ENCODE measurements around the gene NXPH3. TPM values are rescaled to one million over a fixed set of nuclear protein-coding genes. Genes with fewer than 3 reads are reported as not detected.
A peak's percentile ranks its signal among the peaks of the same experiment; 100 is the strongest.

Gene NXPH3
- total RNA-seq, 4 donors from 2014 or later = 0.53 to 3.8 (median 1.5) TPM

DNA sequence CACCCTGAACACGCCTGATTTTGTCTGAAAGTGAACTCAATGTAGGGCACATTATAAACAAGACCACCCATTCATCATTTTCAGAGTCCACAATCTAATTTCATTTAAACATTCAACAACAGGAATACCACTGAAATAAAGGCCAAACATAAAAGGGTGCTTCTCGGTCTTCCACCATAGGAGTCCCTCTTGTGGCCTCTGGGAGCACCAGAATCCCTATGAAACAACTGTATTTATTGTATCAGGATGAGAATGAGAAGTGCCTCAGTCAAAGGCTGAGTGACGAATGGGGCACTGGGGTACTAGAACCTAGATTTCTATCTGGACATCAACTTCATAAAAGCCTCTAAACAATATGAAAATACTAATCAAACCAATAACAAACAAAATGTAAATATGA is 40.4 kb downstream of the NXPH3 start:
- Histone ChIP-seq H3K36me3 (peaks cover 0 to 88% (median 10%) of the 10 kb centered on the region in 3 donors), H3K4me1 (peaks cover 0 to 50% (median 21%) of the 10 kb centered on the region in 3 donors), H3K4me3 (no peak overlapping the region), H3K27ac (peak overlapping the region in 3 of 4 donors; percentile 50 to 76 (median 61)), H3K9me3 (no peaks in the 10 kb centered on the region), H3K27me3 (no peaks in the 10 kb centered on the region)
- no peak for DNase-seq
- WGBS, 2 donors = 64 to 67% methylated on average over 3 of the region's 3 CpGs
- TF ChIP-seq POLR2A (IDR thresholded peaks at IDR 0.05) = no peak
- TF ChIP-seq, protein P1, sequence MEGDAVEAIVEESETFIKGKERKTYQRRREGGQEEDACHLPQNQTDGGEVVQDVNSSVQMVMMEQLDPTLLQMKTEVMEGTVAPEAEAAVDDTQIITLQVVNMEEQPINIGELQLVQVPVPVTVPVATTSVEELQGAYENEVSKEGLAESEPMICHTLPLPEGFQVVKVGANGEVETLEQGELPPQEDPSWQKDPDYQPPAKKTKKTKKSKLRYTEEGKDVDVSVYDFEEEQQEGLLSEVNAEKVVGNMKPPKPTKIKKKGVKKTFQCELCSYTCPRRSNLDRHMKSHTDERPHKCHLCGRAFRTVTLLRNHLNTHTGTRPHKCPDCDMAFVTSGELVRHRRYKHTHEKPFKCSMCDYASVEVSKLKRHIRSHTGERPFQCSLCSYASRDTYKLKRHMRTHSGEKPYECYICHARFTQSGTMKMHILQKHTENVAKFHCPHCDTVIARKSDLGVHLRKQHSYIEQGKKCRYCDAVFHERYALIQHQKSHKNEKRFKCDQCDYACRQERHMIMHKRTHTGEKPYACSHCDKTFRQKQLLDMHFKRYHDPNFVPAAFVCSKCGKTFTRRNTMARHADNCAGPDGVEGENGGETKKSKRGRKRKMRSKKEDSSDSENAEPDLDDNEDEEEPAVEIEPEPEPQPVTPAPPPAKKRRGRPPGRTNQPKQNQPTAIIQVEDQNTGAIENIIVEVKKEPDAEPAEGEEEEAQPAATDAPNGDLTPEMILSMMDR (IDR thresholded peaks at IDR 0.05) = peak in 2 of 6 experiments; percentile 8 to 17
- intact Hi-C loops (cut with DNase I) = loop anchor here (10.0 kb wide), 1 partner anchor 59 kb away; the partner anchor contains the start of gene SPOP

DNA sequence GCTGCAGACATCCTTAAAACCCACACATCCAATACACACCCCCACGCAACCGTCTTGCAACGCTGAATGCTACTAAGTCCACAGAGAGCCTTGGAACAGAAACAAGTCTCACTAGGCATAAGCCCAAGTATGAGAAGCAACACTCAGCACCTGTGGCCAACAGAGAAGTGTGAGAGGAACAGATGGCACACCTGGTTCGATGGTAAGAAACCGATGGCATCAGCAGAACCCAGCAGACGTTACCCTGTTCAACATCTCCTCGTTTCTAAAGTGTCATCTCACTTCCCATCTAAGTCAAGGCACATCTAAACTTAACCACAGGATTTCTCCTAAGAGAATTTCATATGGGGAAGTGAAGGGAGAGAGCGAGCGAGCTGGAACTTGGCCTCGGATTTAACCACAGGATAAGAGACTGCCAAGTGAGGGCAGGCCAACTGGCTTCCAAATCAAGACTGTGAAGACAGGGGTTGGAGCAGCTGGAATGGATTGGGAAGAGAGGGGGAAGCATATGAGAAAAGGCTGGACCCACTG is 41.0 kb downstream of the NXPH3 start:
- no peak for TF ChIP-seq POLR2A (IDR thresholded peaks at IDR 0.05)
- TF ChIP-seq, protein P1 (IDR thresholded peaks at IDR 0.05) = no peak
- no peaks in the 10 kb centered on the region for H3K27me3 ChIP-seq
- peaks cover 0 to 44% (median 18%) of the 10 kb centered on the region in 3 donors for H3K4me1 ChIP-seq
- peaks cover 0 to 88% (median 10%) of the 10 kb centered on the region in 3 donors for H3K36me3 ChIP-seq
- intact Hi-C loops (cut with DNase I) = loop anchor here (10.0 kb wide), 1 partner anchor 58 kb away; the partner anchor contains the start of gene SPOP
- no peak overlapping the region for H3K4me3 ChIP-seq
- H3K9me3 ChIP-seq = no peaks in the 10 kb centered on the region
- no peak for DNase-seq
- H3K27ac ChIP-seq = peak overlapping the region; percentile 33 to 76 (median 56)
- 19 to 21% methylated on average over 10 of the region's 10 CpGs for WGBS, 2 donors

DNA sequence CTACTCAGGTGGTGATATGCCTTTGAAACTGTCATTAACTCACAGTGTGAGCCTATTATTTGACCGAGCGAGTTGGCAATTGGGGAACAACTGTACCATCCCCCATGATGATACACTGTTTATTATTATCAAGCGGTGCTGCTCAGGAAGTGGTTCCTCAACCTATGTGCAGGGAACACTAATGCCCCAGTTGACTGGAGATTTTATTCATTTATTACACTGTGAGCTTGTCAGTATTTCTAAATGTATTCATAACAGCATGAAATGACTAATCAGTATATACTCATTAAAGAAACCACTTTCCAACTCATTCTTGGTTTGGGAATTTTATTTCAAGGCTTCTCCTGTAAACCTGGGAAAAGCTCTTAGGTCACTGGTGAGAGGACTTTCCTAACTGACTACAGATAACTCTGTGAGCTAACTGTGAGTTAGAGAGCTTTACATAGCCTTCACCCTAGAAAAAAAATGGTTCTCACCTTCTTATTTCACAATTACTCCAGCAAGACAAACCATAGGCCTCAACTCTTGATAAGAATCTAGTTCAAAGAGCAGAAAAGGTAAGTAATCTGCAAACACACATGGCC is 42.4 kb downstream of the NXPH3 start:
- Histone ChIP-seq H3K4me1 (peaks cover 0 to 40% (median 18%) of the 10 kb centered on the region in 3 donors), H3K27me3 (no peaks in the 10 kb centered on the region), H3K36me3 (peaks cover 0 to 99% (median 15%) of the 10 kb centered on the region in 3 donors), H3K9me3 (no peaks in the 10 kb centered on the region), H3K4me3 (no peak overlapping the region), H3K27ac (peak overlapping the region in 2 of 4 donors; percentile 50 to 61)
- TF ChIP-seq, protein P1 (IDR thresholded peaks at IDR 0.05) = no peak
- TF ChIP-seq POLR2A (IDR thresholded peaks at IDR 0.05) = no peak
- WGBS, 2 donors = 51 to 75% methylated on average over 3 of the region's 3 CpGs
- no peak for DNase-seq
- intact Hi-C loops (cut with DNase I) = loop anchor here (10.0 kb wide), 1 partner anchor 57 kb away; the partner anchor contains the start of gene SPOP

DNA sequence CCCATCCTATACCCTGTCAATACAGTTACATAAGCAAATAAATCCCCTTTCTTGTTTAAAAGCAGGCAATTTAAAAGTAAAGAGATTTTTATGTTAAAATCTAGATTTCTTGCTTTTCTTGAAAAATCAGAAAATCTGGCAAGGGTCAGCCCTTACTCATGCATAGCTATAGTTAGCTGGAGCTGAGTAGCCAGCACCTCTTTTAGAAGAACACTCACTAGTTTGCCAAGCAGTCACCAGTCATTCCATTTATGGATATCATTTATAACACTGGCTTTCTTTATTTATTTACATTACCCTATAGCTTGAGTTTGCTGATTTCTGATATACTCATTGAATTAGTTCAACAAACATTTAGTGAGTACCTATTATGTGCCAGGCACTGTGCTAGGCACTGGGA is 45.7 kb downstream of the NXPH3 start:
- Histone ChIP-seq H3K36me3 (peaks cover 0 to 66% (median 15%) of the 10 kb centered on the region in 3 donors), H3K27ac (peak overlapping the region in 2 of 4 donors; percentile 4 to 35), H3K4me1 (peaks cover 0 to 49% (median 24%) of the 10 kb centered on the region in 3 donors), H3K27me3 (no peaks in the 10 kb centered on the region), H3K9me3 (no peaks in the 10 kb centered on the region), H3K4me3 (no peak overlapping the region)
- intact Hi-C loops (cut with DNase I) = no loop called here
- TF ChIP-seq POLR2A (IDR thresholded peaks at IDR 0.05) = no peak
- TF ChIP-seq, protein P1 (IDR thresholded peaks at IDR 0.05) = no peak
- no peak for DNase-seq

DNA sequence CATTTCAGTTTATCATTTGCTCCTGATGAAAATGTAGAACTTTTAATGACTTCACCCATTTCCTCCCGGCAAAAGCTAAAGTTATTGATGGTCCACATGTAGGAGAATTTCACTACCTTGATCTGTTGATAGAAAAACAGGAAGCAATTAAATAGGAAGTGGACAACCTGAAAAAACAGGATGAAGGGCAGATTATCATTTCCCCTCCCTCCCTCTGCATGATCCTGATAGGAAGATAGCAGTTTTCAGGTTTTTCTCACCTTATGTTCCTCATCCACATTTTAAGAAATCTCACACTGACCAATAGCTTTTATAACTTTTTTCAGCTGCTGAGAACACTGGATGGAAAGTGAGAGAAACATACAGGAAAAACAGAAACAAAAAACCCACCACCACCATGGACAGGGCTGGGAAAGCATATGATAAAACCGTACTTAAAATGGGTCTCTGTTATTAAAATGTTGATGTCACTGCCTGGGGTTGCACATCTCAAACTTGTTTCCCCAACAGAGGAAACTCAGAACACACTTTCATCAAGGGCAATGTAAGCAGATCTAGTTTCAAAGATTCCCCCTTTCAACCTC is 46.4 kb downstream of the NXPH3 start:
- 66 to 72% methylated on average over 2 of the region's 2 CpGs for WGBS, 2 donors
- TF ChIP-seq, protein P1 (IDR thresholded peaks at IDR 0.05) = no peak
- TF ChIP-seq POLR2A (IDR thresholded peaks at IDR 0.05) = no peak
- Histone ChIP-seq H3K36me3 (peaks cover 0 to 60% (median 15%) of the 10 kb centered on the region in 3 donors), H3K27me3 (no peaks in the 10 kb centered on the region), H3K4me3 (no peak overlapping the region), H3K9me3 (no peaks in the 10 kb centered on the region), H3K4me1 (peaks cover 0 to 49% (median 18%) of the 10 kb centered on the region in 3 donors), H3K27ac (peak overlapping the region in 3 of 4 donors; percentile 4 to 22 (median 15))
- intact Hi-C loops (cut with DNase I) = no loop called here
- DNase-seq = no peak

All from esophagus squamous epithelium (tissue), 5 donors.